HepG2 (cell line): ENCODE results near the gene CEP55. TPM values are rescaled to one million over a fixed set of nuclear protein-coding genes. Genes with fewer than 3 reads are reported as not detected.
A peak's percentile ranks its signal among the peaks of the same experiment; 100 is the strongest.

Source experiments
- ATAC-seq: fragments of 200-7000 bp; cut with Tn5 transposase; 3 replicates; pipeline ENCODE4 v1.9.1; 2020; ENCODE audit warnings: mild to moderate bottlenecking, moderate library complexity
- BruUV-seq: library from RNA; stranded (reverse); fragments of 400-500 nt; replicated peaks from 2 replicates; lab custom pipeline; 2021; lab: Mats Ljungman, UMichigan
- CTCF ChIA-PET: fragments of 300-600 bp; formaldehyde crosslinking; extraction: SDS; loops from one replicate; lab custom pipeline; 2021; ENCODE audit warnings: low total read pairs, inconsistent platforms, low intra/inter-chr PET ratio; lab: Yijun Ruan, JAX
- POLR2A ChIA-PET: fragments of 350-600 bp; sonication (Branson Sonifier 250); formaldehyde crosslinking; loops from one replicate; lab custom pipeline; 2020; ENCODE audit warnings: antibody characterized with exemption, inconsistent platforms; lab: Yijun Ruan, JAX
- DNase-seq: peaks from one replicate; pipeline ENCODE4 v3.0.0-alpha.2; 2015; ENCODE audit warnings: low spot score
- FAIRE-seq: peaks from 3 replicates; lab custom pipeline; 2011; peaks lifted over from hg19 to GRCh38; lab: Jason Lieb, UNC
- H2AFZ ChIP-seq: one replicate; pipeline ENCODE4 v1.6.1; 2011; ENCODE audit warnings: low read length, inconsistent platforms
- H3K27ac ChIP-seq: fragments of 300-600 bp; 3 replicates; pipeline ENCODE4 v1.8.0; 2011; ENCODE audit warnings: mixed run types, mild to moderate bottlenecking, mixed read lengths, low read length, inconsistent platforms; ENCODE audit not compliant: insufficient read depth; ENCODE audit errors: extremely low read length
- H3K27me3 ChIP-seq, 2 experiments: fragments of 200-600 bp in 1 of 2; 2 replicates in 1 of 2; 3 replicates in 1 of 2; pipeline versions ENCODE4 v1.6.0 to v1.8.0; 2011; ENCODE audit warnings: low read length in 2 of 2, mild to moderate bottlenecking in 2 of 2, moderate library complexity in 2 of 2, inconsistent platforms in 1 of 2; ENCODE audit not compliant: insufficient read depth in 2 of 2, control insufficient read depth in 1 of 2
- H3K36me3 ChIP-seq, 2 experiments: fragments of 200-600 bp in 1 of 2; replicated peaks in 1 of 2; 2 replicates in 1 of 2; 3 replicates in 1 of 2; pipeline versions ENCODE4 v1.5.1 to v1.8.0; 2011; ENCODE audit warnings: low read length in 2 of 2, inconsistent platforms in 1 of 2; ENCODE audit not compliant: insufficient read depth in 2 of 2, control insufficient read depth in 1 of 2
- H3K4me1 ChIP-seq: 2 replicates; pipeline ENCODE4 v1.5.1; 2012; ENCODE audit warnings: low read length, inconsistent platforms; ENCODE audit not compliant: insufficient read depth
- H3K4me2 ChIP-seq: 2 replicates; pipeline ENCODE4 v1.6.0; 2011; ENCODE audit warnings: low read depth, low read length, inconsistent platforms
- H3K4me3 ChIP-seq, 3 experiments: fragments of 200-600 bp in 1 of 3; sonication (generic), shearing (Covaris generic) in 1 of 3; replicated peaks in 1 of 3; 2 replicates each; pipeline ENCODE4 v1.5.1; 2011 to 2016; ENCODE audit warnings: low read length in 3 of 3, inconsistent platforms in 2 of 3, low read depth in 2 of 3, mild to moderate bottlenecking in 2 of 3, control low read depth in 1 of 3, mixed read lengths in 1 of 3; ENCODE audit not compliant: insufficient read depth in 1 of 3
- H3K79me2 ChIP-seq: one replicate; pipeline ENCODE4 v1.6.1; 2011; ENCODE audit warnings: low read length, inconsistent platforms; ENCODE audit not compliant: insufficient read depth
- H3K9ac ChIP-seq: 2 replicates; pipeline ENCODE4 v1.6.0; 2011; ENCODE audit warnings: mild to moderate bottlenecking, low read depth, low read length, inconsistent platforms; ENCODE audit not compliant: insufficient read depth
- H3K9me3 ChIP-seq: 2 replicates; pipeline ENCODE4 v1.5.1; 2012; ENCODE audit warnings: mild to moderate bottlenecking, low read length
- H4K20me1 ChIP-seq: 2 replicates; pipeline ENCODE4 v1.6.0; 2011; ENCODE audit warnings: inconsistent platforms, mild to moderate bottlenecking, low read length, moderate library complexity; ENCODE audit not compliant: insufficient read depth
- BCL3 ChIP-seq: sonication (generic); formaldehyde crosslinking; IDR thresholded peaks from 2 replicates; pipeline ENCODE4 v1.5.1; 2020; ENCODE audit warnings: mild to moderate bottlenecking, missing genetic modification reagents, moderate library complexity
- GTF3A ChIP-seq: sonication (generic); formaldehyde crosslinking; conservative IDR thresholded peaks from 2 replicates; pipeline ENCODE4 v1.4.0; 2020; ENCODE audit warnings: mild to moderate bottlenecking, missing genetic modification reagents
- HNF4A ChIP-seq: sonication (generic); formaldehyde crosslinking; IDR thresholded peaks from 2 replicates; pipeline ENCODE4 v1.4.0; 2020; ENCODE audit warnings: missing genetic modification reagents
- KDM5B ChIP-seq: sonication (generic); formaldehyde crosslinking; IDR thresholded peaks from 2 replicates; pipeline ENCODE4 v1.4.0; 2020; ENCODE audit warnings: missing genetic modification reagents, mild to moderate bottlenecking, borderline replicate concordance
- KDM6A ChIP-seq: IDR thresholded peaks from 2 replicates; pipeline ENCODE4 v1.6.1; 2016; ENCODE audit warnings: low read depth
- NFATC3 ChIP-seq: sonication (generic); formaldehyde crosslinking; IDR thresholded peaks from 2 replicates; pipeline ENCODE4 v1.5.1; 2020; ENCODE audit warnings: mild to moderate bottlenecking, missing genetic modification reagents
- REL ChIP-seq: sonication (generic); formaldehyde crosslinking; conservative IDR thresholded peaks from 2 replicates; pipeline ENCODE4 v1.8.0; 2022; ENCODE audit warnings: mild to moderate bottlenecking, missing genetic modification reagents, moderate library complexity
- SAP130 ChIP-seq: IDR thresholded peaks from 2 replicates; pipeline ENCODE4 v1.6.1; 2016; ENCODE audit warnings: low read depth
- ZFYVE20 ChIP-seq: sonication (generic); formaldehyde crosslinking; IDR thresholded peaks from 2 replicates; pipeline ENCODE4 v1.8.0; 2023; ENCODE audit warnings: low read depth, mild to moderate bottlenecking, moderate library complexity, missing genetic modification reagents, borderline replicate concordance
- ZIK1 ChIP-seq: sonication (generic); formaldehyde crosslinking; IDR thresholded peaks from 2 replicates; pipeline ENCODE4 v1.5.0; 2020; ENCODE audit warnings: mild to moderate bottlenecking, low read depth, missing genetic modification reagents, borderline replicate concordance
- ZNF720 ChIP-seq: sonication (generic); formaldehyde crosslinking; IDR thresholded peaks from 2 replicates; pipeline ENCODE4 v1.4.0; 2020; ENCODE audit warnings: missing genetic modification reagents
- WGBS: methylation state at CpG from one replicate; pipeline ENCODE4 v1.1.6; 2017; ENCODE audit warnings: low lambda C conversion rate; 5-methylcytosine and 5-hydroxymethylcytosine counted together
- in situ Hi-C: cut with HindIII; loops from 2 replicates; pipeline ENCODE4 v1.10.0; 2017; ENCODE audit warnings: low pct_unique_long_range_greater_than_20kb; ENCODE audit not compliant: extremely low pct_ligation_motif_present
- intact Hi-C: fragments of 100-400 bp; cut with micrococcal nuclease; formaldehyde crosslinking; loops from one replicate; pipeline ENCODE4 v1.10.0; 2022; ENCODE audit not compliant: unreplicated experiment
- polyA plus RNA-seq, 8 experiments: library from polyadenylated mRNA; depleted of rRNA in 3 of 8; stranded (reverse) in 7 of 8; unstranded in 1 of 8; fragments of >200 nt; fragmentation: Illumina TruSeq in 4 of 8; extraction: Trizol in 4 of 8; gene quantifications; 2 replicates each; pipeline versions ENCODE4 v1.2.1 to v1.2.3, GENCODE V29; 2011 to 2016; ENCODE audit warnings: low read depth in 4 of 8, missing spikeins in 1 of 8, mixed read lengths in 1 of 8; ENCODE audit not compliant: insufficient read depth in 1 of 8
- total RNA-seq, 5 experiments: library from RNA; depleted of rRNA; stranded (reverse); fragments of >200 nt; fragmentation: Illumina TruSeq; extraction: Trizol; gene quantifications; 2 replicates each; pipeline ENCODE4 v1.2.3, GENCODE V29; 2016; ENCODE audit warnings: low read depth in 1 of 5

The CEP55 gene
- total and polyA plus RNA-seq, 2 of the 13 experiments (the other 11 are each of a cell fraction or from before 2014, with no cell fraction given) = 6.5 to 17.1 TPM

DNA sequence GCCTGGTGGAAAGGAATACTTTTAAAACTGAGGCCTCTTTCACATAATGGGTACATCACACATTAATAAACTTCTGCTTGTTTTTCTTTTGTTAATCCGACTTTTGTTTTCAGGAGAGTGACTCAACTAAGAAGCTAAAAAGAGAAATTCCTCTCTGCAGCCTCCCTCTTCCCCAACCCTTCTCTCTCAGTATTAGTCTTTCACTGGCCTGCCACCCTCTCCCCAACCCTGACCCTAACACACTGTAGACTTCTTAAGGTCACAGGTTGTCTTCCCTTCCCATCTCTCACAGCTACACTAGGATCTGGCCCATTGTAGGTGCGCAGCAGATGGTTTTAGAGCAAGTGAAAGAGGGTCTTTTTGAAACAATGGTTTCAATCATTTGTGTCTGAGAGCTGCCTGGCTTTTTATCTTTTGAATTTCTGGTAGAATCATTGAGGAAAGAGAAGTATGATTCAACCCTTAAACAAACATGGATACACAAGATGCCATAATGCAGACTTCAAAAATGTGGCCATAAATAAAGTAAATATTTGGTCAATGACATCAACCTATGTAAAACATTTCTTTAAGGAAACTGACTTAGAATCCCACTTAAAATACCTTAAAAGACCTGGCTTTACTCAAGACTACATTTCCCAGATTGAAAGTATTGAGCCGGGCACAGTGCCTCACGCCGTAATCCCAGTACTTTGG, 52.1 kb downstream of the CEP55 start (continued):
- TF ChIP-seq BCL3 (no peak), ZNF720 (CRISPR knock-in tag) (no peak), NFATC3 (CRISPR knock-in tag) (no peak), GTF3A (CRISPR knock-in tag) (no peak), KDM6A (no peak), REL (CRISPR knock-in tag) (no peak), KDM5B (CRISPR knock-in tag) (no peak)

DNA sequence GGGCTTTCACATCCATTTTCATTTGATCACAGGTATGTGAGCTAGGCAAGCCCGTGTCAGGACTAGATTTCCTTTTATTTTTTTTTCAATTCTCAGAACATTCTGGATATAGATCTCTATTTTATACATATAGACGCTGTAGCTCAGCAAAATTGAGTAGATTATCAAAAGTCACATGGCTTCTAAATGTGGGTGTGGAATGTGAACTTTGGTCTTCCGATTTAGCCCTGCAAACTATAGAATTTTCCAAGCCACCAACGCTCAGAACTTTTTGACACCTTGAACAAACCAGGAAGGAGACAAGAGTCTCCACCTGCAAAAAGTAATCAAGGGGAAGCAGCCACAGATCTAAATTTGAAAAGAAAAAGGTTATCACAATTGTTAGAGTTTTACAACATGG, 54.2 kb downstream of the CEP55 start:
- no peak overlapping the region; a peak in 1 of 6 replicates for H3K4me3 ChIP-seq
- H3K36me3 ChIP-seq = no peaks in the 10 kb centered on the region
- TF ChIP-seq KDM6A = 0 out of 2 replicates have a peak, but pooled peaks have one; percentile 14
- no peak for TF ChIP-seq ZFYVE20 (CRISPR knock-in tag)
- TF ChIP-seq SAP130 (CRISPR knock-in tag) = peak; percentile 30; the same call in 1 of the 2 replicates
- peak; percentile 40 for TF ChIP-seq HNF4A (CRISPR knock-in tag)
- TF ChIP-seq ZIK1 (CRISPR knock-in tag) = no peak
- TF ChIP-seq, all 625 proteins: peak for 3
- no TSS peak for BruUV-seq
- ChIA-PET POLR2A (interaction anchor here (1.0 to 1.2 kb wide), 2 partner anchors 40 to 152 kb away, joined by 3 to 6 read pairs; no protein-coding TSS in a partner anchor), CTCF (no interaction called here)
- in situ Hi-C loops (loop anchor here (5.0 kb wide), 1 partner anchor 132 kb away; no protein-coding TSS in a partner anchor), intact Hi-C loops (loop anchor here (10.0 kb wide), 1 partner anchor 264 kb away; no protein-coding TSS in a partner anchor)
- DNase-seq (peak; percentile 44), FAIRE-seq (peak; percentile 8), ATAC-seq (no peak)
- no peaks in the 10 kb centered on the region for H3K79me2 ChIP-seq
- no peaks in the 10 kb centered on the region for H3K27me3 ChIP-seq
- no peak overlapping the region for H2AFZ ChIP-seq
- no peaks in the 10 kb centered on the region for H3K9me3 ChIP-seq
- H3K27ac ChIP-seq = no peak overlapping the region
- peak overlapping the region; percentile 63 for H3K4me2 ChIP-seq
- no peak overlapping the region for H3K9ac ChIP-seq
- WGBS = under 1% methylated on average over 4 of the region's 4 CpGs
- H4K20me1 ChIP-seq = no peaks in the 10 kb centered on the region
- peaks cover 37% of the 10 kb centered on the region for H3K4me1 ChIP-seq
